Activated T-helper 1 cell treated with anti-CD3 and anti-CD28 coated beads, Interleukin-12 subunit alpha, Interleukin-12 subunit beta, Interleukin-2, Interleukin-4 antibody, amounts not matched to agents 30 ng/mL and 10 ng/mL and 1 ng/mL, durations not matched to agents 14 hours and 24 hours and 36 hours (primary cell): ENCODE data around the gene XKR8. TPM values are rescaled to one million over a fixed set of nuclear protein-coding genes. Genes with fewer than 3 reads are reported as not detected.

Source experiments
- DNase-seq: peaks from one replicate; pipeline ENCODE4 v3.0.0; 2021; ENCODE audit warnings: low spot score
- H3K27ac Mint-ChIP-seq: one replicate; pipeline ENCODE4 v1.8.0; 2021; ENCODE audit warnings: mild to moderate bottlenecking, mixed read lengths
- H3K27me3 Mint-ChIP-seq: one replicate; pipeline ENCODE4 v1.8.0; 2022; ENCODE audit warnings: mild to moderate bottlenecking, moderate library complexity, mixed read lengths; ENCODE audit not compliant: insufficient read depth
- H3K36me3 Mint-ChIP-seq: one replicate; pipeline ENCODE4 v1.8.0; 2021; ENCODE audit warnings: low read depth, mixed read lengths
- H3K4me1 Mint-ChIP-seq: one replicate; pipeline ENCODE4 v1.8.0; 2021; ENCODE audit warnings: low read depth, mixed read lengths
- H3K4me3 Mint-ChIP-seq: one replicate; pipeline ENCODE4 v1.8.0; 2021; ENCODE audit warnings: mild to moderate bottlenecking, moderate library complexity, mixed read lengths
- H3K9me3 Mint-ChIP-seq: one replicate; pipeline ENCODE4 v1.8.0; 2021; ENCODE audit warnings: mixed read lengths
- intact Hi-C: fragments of 100-400 bp; cut with micrococcal nuclease; formaldehyde crosslinking; loops from one replicate; pipeline ENCODE4 v1.15.1; 2024
- total RNA-seq: library from RNA; stranded (reverse); gene quantifications from 2 replicates; pipeline ENCODE4 v1.2.3, GENCODE V29; 2022

Gene XKR8
- total RNA-seq, 1 donor from 2014 or later, result 5.7 TPM

DNA sequence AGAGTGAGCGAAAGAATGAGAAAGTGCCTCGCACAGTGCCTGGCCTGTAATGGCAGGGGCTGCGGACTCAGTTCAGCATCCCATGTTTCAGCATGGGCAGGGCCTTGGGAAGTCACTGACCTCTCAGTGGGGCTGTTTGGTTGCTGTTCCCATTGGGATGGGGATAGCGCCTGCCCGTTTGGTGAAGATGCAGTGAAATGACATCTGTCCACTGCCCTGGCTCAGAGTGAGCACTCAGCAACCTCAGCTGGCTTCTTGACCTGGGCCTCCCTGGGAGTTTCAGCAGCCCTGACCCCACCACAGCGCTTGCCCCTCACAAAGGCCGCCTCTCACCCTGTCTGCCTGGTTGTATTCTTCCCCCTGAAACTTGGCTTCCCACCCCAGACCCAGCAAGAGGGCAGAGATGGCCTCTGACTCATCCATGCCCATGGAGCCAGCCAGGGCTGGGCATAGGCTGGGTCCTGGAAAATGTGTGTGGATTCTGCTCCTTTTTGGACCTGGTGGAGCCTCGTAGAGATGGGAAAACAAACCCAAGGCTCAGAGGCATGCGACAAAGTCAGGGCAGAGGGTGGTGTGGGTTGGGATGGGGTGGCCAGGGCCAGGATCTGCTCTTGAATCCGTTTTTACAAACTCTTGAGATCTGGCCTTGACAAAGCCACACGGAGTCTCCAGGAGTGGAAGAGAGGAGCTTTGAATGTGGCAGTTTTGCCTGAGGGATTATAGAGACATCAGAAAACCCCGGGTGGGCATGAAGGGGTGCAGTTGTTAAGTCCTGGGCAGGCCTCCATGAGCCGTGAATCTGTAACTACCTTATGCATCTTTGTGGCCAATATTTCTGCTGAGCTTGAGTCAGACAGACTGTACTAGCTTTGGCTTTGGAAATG is 1.2 kb downstream of the XKR8 start:
- no peak for DNase-seq
- no peaks in the 10 kb centered on the region for H3K27me3 Mint-ChIP-seq
- peak overlapping the region; percentile 59 for H3K27ac Mint-ChIP-seq
- H3K36me3 Mint-ChIP-seq, result peaks cover 7% of the 10 kb centered on the region
- H3K4me3 Mint-ChIP-seq, result peak overlapping the region; percentile 87
- H3K4me1 Mint-ChIP-seq, result peaks cover 15% of the 10 kb centered on the region
- H3K9me3 Mint-ChIP-seq, result no peaks in the 10 kb centered on the region
- intact Hi-C loops, result no loop called here

DNA sequence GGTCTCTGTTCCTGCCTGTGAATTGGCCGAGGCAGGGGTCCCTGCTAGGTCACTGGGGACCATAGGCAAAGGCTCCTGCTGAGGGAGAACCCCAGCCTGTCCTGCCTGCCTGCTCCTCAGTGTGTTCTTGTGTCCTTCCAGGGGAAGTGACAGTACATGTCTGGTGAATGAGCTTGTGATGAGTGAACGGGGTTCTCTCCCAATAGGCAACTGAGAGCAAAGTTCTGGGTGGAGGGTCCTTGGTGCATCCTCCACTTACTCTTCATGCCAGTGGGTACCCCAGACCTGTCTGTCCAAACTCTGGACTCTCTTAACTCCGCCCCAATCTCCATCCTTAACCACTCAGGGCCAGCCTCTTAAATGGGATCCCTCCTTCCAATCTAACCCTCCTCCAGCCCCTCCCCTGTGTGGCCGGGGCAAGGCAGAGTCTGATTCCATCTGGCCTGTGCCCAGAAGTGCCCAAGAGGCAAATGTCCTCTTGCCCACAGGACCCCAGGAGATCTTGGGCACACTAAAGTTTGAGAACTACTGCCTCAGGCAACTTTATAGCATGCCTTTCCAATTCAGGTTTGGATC is 2.0 kb downstream of the XKR8 start:
- Mint-ChIP-seq H3K9me3 (no peaks in the 10 kb centered on the region), H3K4me3 (peak overlapping the region; percentile 87), H3K36me3 (peaks cover 9% of the 10 kb centered on the region), H3K4me1 (peaks cover 15% of the 10 kb centered on the region), H3K27me3 (no peaks in the 10 kb centered on the region), H3K27ac (peak overlapping the region; percentile 59)
- DNase-seq, result no peak
- intact Hi-C loops, result no loop called here

DNA sequence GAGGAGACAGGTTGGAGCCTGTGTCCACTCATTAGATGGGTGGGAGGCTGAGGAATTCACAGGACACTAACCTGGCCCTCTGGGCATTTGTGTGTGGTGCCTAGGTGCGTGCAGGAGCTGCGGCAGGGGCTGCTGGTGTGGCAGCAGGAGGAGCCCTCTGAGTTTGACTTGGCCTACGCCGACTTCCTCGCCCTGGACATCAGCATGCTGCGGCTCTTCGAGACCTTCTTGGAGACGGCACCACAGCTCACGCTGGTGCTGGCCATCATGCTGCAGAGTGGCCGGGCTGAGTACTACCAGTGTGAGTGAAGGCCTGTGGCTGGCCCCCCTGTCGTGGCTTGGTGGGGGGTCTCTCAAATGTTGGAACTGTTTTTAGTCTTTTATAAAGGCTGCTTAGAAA is 3.6 kb downstream of the XKR8 start:
- no peak for DNase-seq
- Mint-ChIP-seq H3K4me1 (peaks cover 18% of the 10 kb centered on the region), H3K4me3 (no peak overlapping the region), H3K27ac (no peak overlapping the region), H3K9me3 (no peaks in the 10 kb centered on the region), H3K36me3 (peaks cover 23% of the 10 kb centered on the region), H3K27me3 (no peaks in the 10 kb centered on the region)
- intact Hi-C loops, result no loop called here

DNA sequence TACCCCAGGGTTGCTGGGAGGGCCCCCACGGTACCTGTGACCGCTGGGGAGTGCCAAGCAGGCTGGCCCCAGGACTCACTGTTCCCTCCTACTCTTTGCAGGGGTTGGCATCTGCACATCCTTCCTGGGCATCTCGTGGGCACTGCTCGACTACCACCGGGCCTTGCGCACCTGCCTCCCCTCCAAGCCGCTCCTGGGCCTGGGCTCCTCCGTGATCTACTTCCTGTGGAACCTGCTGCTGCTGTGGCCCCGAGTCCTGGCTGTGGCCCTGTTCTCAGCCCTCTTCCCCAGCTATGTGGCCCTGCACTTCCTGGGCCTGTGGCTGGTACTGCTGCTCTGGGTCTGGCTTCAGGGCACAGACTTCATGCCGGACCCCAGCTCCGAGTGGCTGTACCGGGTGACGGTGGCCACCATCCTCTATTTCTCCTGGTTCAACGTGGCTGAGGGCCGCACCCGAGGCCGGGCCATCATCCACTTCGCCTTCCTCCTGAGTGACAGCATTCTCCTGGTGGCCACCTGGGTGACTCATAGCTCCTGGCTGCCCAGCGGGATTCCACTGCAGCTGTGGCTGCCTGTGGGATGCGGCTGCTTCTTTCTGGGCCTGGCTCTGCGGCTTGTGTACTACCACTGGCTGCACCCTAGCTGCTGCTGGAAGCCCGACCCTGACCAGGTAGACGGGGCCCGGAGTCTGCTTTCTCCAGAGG is 6.8 kb downstream of the XKR8 start:
- H3K4me3 Mint-ChIP-seq, result no peak overlapping the region
- H3K27me3 Mint-ChIP-seq, result no peaks in the 10 kb centered on the region
- DNase-seq, result no peak
- peaks cover 16% of the 10 kb centered on the region for H3K4me1 Mint-ChIP-seq
- intact Hi-C loops, result no loop called here
- peaks cover 25% of the 10 kb centered on the region for H3K36me3 Mint-ChIP-seq
- H3K27ac Mint-ChIP-seq, result no peak overlapping the region
- no peaks in the 10 kb centered on the region for H3K9me3 Mint-ChIP-seq

GRCh38 chr1:27967106-27967883 is 7.5 kb downstream of the XKR8 start:
- Mint-ChIP-seq H3K27me3 (no peaks in the 10 kb centered on the region), H3K27ac (peak overlapping the region; percentile 40), H3K4me3 (no peak overlapping the region), H3K4me1 (peaks cover 9% of the 10 kb centered on the region), H3K36me3 (peaks cover 25% of the 10 kb centered on the region), H3K9me3 (no peaks in the 10 kb centered on the region)
- no peak for DNase-seq
- intact Hi-C loops, result no loop called here

DNA sequence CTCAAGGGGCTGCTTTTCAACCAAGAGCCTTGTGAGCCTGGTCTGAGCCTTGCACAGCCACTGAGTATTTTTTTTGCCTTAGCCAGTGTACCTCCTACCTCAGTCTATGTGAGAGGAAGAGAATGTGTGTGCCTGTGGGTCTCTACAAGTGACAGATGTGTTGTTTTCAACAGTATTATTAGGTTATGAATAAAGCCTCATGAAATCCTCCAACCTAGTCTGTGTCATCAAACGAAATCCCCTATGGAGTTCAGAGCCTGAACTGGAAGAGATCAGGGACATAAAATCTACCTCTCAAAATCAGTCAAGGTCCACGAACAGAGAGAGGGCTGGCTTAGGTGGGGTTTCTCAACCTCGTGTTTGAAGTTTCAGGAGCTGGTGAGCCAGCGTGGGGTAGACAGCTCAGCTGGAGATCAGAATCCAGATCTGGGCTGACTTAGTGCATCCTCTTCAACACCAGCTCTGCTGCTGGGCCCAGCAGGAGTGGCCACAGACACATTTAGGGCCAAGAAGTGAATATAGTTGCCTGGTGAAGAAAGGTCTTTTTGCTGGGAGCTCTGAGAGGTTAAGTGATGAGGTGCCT is 8.2 kb downstream of the XKR8 start:
- Mint-ChIP-seq H3K9me3 (no peaks in the 10 kb centered on the region), H3K36me3 (peaks cover 27% of the 10 kb centered on the region)

GRCh38 chr1:27968692-27969091 is 8.9 kb downstream of the XKR8 start:
- H3K9me3 Mint-ChIP-seq, result no peaks in the 10 kb centered on the region
- no peak for DNase-seq
- intact Hi-C loops, result no loop called here
- H3K36me3 Mint-ChIP-seq, result peaks cover 29% of the 10 kb centered on the region
- no peak overlapping the region for H3K4me3 Mint-ChIP-seq
- H3K4me1 Mint-ChIP-seq, result peaks cover 9% of the 10 kb centered on the region
- peak overlapping the region; percentile 47 for H3K27ac Mint-ChIP-seq
- no peaks in the 10 kb centered on the region for H3K27me3 Mint-ChIP-seq

More for the DNA sequence above, 8.2 kb downstream of the XKR8 start:
- H3K4me1 Mint-ChIP-seq, result peaks cover 9% of the 10 kb centered on the region
- H3K27ac Mint-ChIP-seq, result peak overlapping the region; percentile 47
- no peak overlapping the region for H3K4me3 Mint-ChIP-seq
- no peaks in the 10 kb centered on the region for H3K27me3 Mint-ChIP-seq
- no peak for DNase-seq
- intact Hi-C loops, result no loop called here

GRCh38 chr1:27970401-27970800 is 10.6 kb downstream of the XKR8 start:
- Mint-ChIP-seq H3K9me3 (no peaks in the 10 kb centered on the region), H3K36me3 (peaks cover 26% of the 10 kb centered on the region), H3K27ac (no peak overlapping the region), H3K4me1 (peaks cover 9% of the 10 kb centered on the region), H3K27me3 (no peaks in the 10 kb centered on the region), H3K4me3 (no peak overlapping the region)
- intact Hi-C loops, result no loop called here
- DNase-seq, result no peak

DNA sequence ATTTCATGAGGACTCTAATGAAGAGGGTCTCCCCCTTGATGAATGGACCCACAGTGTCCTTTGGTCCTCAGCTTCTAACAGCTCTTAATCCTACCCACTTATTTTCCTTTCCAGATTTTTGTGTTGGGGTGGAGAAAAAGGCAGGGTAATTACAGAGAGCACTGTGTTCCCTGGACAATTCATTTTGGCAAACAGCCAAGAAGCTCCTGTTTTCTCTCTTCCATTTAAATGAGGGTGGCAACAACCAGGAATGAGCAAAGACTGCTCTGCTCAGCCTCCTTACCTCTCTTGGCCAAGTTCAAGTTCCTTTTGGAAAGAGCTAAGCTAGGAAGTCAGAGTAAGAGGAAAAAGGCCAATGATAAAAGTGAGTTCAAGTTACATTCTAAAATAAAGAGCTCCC is 11.9 kb downstream of the XKR8 start:
- no peak overlapping the region for H3K4me3 Mint-ChIP-seq
- no peak for DNase-seq
- H3K9me3 Mint-ChIP-seq, result no peaks in the 10 kb centered on the region
- peaks cover 9% of the 10 kb centered on the region for H3K4me1 Mint-ChIP-seq
- no peaks in the 10 kb centered on the region for H3K27me3 Mint-ChIP-seq
- peaks cover 23% of the 10 kb centered on the region for H3K36me3 Mint-ChIP-seq
- intact Hi-C loops, result no loop called here
- no peak overlapping the region for H3K27ac Mint-ChIP-seq

DNA sequence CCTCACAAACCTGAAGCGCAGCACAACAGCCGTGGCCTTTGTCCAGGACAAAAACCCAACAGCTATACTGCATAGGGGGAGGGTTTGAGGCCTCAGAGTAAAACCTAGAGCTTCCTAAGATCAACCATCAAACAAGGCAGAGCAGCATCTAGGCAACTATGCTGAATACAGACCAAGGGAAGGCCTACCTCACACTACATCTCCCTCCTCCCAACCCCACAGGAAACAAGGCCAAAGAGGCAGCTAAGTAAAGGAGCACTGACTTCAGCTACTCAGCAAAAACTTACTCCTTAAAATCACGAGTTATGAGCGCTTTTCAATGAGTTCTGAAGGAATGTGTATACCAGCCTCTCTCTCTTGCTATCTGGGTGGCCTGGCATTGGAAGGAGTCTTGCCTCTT is 12.4 kb downstream of the XKR8 start:
- intact Hi-C loops, result no loop called here
- Mint-ChIP-seq H3K27ac (no peak overlapping the region), H3K27me3 (no peaks in the 10 kb centered on the region), H3K4me1 (peaks cover 9% of the 10 kb centered on the region), H3K4me3 (no peak overlapping the region), H3K36me3 (peaks cover 24% of the 10 kb centered on the region), H3K9me3 (no peaks in the 10 kb centered on the region)
- DNase-seq, result no peak

GRCh38 chr1:27973771-27974416 is 14.1 kb downstream of the XKR8 start:
- no peak overlapping the region for H3K4me3 Mint-ChIP-seq

DNA sequence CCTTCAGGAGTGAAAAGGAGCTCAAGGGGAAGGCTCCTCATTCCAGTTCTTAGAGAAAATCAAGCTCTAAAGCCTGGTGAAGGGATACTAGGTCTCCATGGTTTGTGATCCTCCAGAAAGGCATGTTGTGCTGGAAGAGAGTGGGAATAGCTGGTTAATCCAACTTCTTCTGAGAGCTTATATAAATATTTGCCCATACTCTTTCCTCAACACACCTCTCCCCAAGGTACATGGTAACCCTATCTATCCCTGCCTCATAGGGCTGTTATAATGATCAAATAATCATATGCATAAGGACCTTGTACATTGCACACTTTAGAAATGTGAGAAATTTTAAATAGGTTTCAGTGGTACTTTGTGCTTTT is 14.6 kb downstream of the XKR8 start:
- H3K9me3 Mint-ChIP-seq, result no peaks in the 10 kb centered on the region

More at GRCh38 chr1:27973771-27974416, 14.1 kb downstream of the XKR8 start:
- Mint-ChIP-seq H3K36me3 (peaks cover 19% of the 10 kb centered on the region), H3K4me1 (peaks cover under 1% of the 10 kb centered on the region), H3K9me3 (no peaks in the 10 kb centered on the region), H3K27me3 (no peaks in the 10 kb centered on the region), H3K27ac (no peak overlapping the region)
- DNase-seq, result no peak
- intact Hi-C loops, result no loop called here

More for the DNA sequence above, 14.6 kb downstream of the XKR8 start:
- H3K27me3 Mint-ChIP-seq, result no peaks in the 10 kb centered on the region
- DNase-seq, result no peak
- peaks cover 21% of the 10 kb centered on the region for H3K36me3 Mint-ChIP-seq
- no peak overlapping the region for H3K27ac Mint-ChIP-seq
- no peak overlapping the region for H3K4me3 Mint-ChIP-seq
- H3K4me1 Mint-ChIP-seq, result no peaks in the 10 kb centered on the region
- intact Hi-C loops, result no loop called here
